OCI-LY1 (cell line): ENCODE results near the gene PMEPA1.
A peak's percentile ranks its signal among the peaks of the same experiment; 100 is the strongest.

ENCODE experiments used
- EZH2 ChIP-seq: fragments of 200-600 bp; sonication (generic), shearing (Covaris generic); IDR thresholded peaks from 2 replicates; pipeline ENCODE4 v1.8.0; 2017; ENCODE audit warnings: borderline replicate concordance, mixed run types, mild to moderate bottlenecking, antibody characterized with exemption, low read length, moderate library complexity, mixed read lengths
- TF ChIP-seq, protein P1 (sequence below): fragments of 200-600 bp; sonication (generic), shearing (Covaris generic); IDR thresholded peaks from 2 replicates; pipeline ENCODE4 v1.5.1; 2017; ENCODE audit warnings: mild to moderate bottlenecking, antibody characterized with exemption, low read length, moderate library complexity, mixed read lengths

DNA sequence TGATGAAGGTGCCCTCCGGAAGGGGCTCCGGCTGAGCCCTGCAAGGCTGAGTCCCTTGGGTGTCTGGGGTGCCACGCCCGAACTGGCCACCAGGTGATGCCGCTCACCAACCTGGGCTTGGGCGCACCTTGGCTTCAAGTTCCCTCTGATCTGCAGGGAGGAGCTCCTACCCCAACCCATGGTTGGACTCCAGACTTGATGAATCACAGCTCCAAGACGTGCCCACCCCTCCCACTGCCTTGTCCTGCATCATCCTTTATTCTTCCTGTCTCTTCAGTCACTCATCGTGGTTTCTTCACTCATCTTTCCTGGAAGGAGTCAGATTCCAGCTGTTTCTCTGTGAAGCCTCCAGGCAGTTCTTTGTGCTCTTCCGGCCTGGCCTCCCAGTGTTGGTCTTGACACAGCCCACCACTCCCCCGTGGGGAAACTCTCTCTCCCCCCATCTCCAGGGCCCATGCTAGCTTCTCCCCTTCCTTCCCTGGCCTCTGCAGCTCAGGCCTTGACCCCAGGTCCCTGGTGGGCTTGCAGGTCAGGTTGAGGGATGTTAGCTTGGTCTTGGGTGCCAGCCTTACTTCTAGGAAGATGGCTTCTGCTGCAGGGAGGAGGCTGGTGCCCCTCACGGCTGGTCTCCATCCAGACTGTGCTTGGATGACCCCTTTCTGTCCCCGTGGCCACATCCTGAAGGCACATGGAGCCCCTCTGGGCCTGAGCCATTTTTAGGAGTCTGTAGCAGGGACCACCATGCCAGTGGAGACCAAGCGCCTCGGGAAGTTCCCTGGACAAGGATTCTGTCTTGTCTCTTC lies 87.0 kb downstream of the PMEPA1 start:
- TF ChIP-seq, protein P1, sequence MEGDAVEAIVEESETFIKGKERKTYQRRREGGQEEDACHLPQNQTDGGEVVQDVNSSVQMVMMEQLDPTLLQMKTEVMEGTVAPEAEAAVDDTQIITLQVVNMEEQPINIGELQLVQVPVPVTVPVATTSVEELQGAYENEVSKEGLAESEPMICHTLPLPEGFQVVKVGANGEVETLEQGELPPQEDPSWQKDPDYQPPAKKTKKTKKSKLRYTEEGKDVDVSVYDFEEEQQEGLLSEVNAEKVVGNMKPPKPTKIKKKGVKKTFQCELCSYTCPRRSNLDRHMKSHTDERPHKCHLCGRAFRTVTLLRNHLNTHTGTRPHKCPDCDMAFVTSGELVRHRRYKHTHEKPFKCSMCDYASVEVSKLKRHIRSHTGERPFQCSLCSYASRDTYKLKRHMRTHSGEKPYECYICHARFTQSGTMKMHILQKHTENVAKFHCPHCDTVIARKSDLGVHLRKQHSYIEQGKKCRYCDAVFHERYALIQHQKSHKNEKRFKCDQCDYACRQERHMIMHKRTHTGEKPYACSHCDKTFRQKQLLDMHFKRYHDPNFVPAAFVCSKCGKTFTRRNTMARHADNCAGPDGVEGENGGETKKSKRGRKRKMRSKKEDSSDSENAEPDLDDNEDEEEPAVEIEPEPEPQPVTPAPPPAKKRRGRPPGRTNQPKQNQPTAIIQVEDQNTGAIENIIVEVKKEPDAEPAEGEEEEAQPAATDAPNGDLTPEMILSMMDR: peak; percentile 79
- no peak for TF ChIP-seq EZH2
